Smooth muscle cell (in vitro differentiated cells): ENCODE results near the gene APOBEC3B. TPM values are rescaled to one million over a fixed set of nuclear protein-coding genes. Genes with fewer than 3 reads are reported as not detected.

ENCODE experiments used
- DNase-seq: peaks from one replicate; lab custom pipeline; 2025; ENCODE audit not compliant: unreplicated experiment; lab: John Stamatoyannopoulos, UW
- H2AFZ ChIP-seq: fragments of 200-600 bp; sonication (generic); 2 replicates; pipeline ENCODE4 v1.6.0; 2016; ENCODE audit warnings: antibody characterized with exemption, low read depth, mild to moderate bottlenecking
- H3F3A ChIP-seq: fragments of 200-600 bp; sonication (generic); 2 replicates; pipeline ENCODE4 v1.6.0; 2017; ENCODE audit warnings: antibody characterized with exemption, low read depth
- H3K27ac ChIP-seq: fragments of 200-600 bp; sonication (generic); 2 replicates; pipeline ENCODE4 v1.5.1; 2016; ENCODE audit warnings: low read depth, mild to moderate bottlenecking
- H3K27me3 ChIP-seq: fragments of 200-600 bp; sonication (generic); 2 replicates; pipeline ENCODE4 v1.6.1; 2016; ENCODE audit warnings: low read depth, mild to moderate bottlenecking
- H3K36me3 ChIP-seq: fragments of 200-600 bp; sonication (generic); 2 replicates; pipeline ENCODE4 v1.5.1; 2016; ENCODE audit warnings: low read depth
- H3K4me1 ChIP-seq: fragments of 200-600 bp; sonication (generic); 2 replicates; pipeline ENCODE4 v1.5.1; 2016; ENCODE audit warnings: low read depth
- H3K4me2 ChIP-seq: fragments of 200-600 bp; sonication (generic); 2 replicates; pipeline ENCODE4 v1.6.0; 2016; ENCODE audit warnings: mild to moderate bottlenecking
- H3K4me3 ChIP-seq: fragments of 200-600 bp; sonication (generic); 2 replicates; pipeline ENCODE4 v1.5.1; 2016; ENCODE audit warnings: mild to moderate bottlenecking
- H3K79me2 ChIP-seq: fragments of 200-600 bp; sonication (generic); 2 replicates; pipeline ENCODE4 v1.6.0; 2016; ENCODE audit warnings: low read depth, mild to moderate bottlenecking
- H3K9ac ChIP-seq: fragments of 200-600 bp; sonication (generic); 2 replicates; pipeline ENCODE4 v1.6.0; 2016; ENCODE audit warnings: low read depth
- H3K9me3 ChIP-seq: fragments of 200-600 bp; sonication (generic); replicated peaks from 2 replicates; pipeline ENCODE4 v1.5.1; 2016; ENCODE audit warnings: low read depth
- H4K20me1 ChIP-seq: fragments of 200-600 bp; sonication (generic); 2 replicates; pipeline ENCODE4 v1.6.0; 2016; ENCODE audit warnings: low read depth
- WGBS: methylation state at CpG from one replicate; pipeline ENCODE4 v1.1.7; 2016; ENCODE audit warnings: low lambda C conversion rate; 5-methylcytosine and 5-hydroxymethylcytosine counted together
- polyA plus RNA-seq: library from polyadenylated mRNA; unstranded; fragments of >200 nt; fragmentation: Nextera tagmentation; extraction: Ambion mirVana; gene quantifications from 2 replicates; pipeline ENCODE4 v1.2.1, GENCODE V29; 2016
- total RNA-seq: library from RNA; depleted of rRNA; stranded (reverse); fragments of >200 nt; gene quantifications from 2 replicates; pipeline ENCODE4 v1.2.3, GENCODE V29; 2014
- TF ChIP-seq, protein P1 (sequence below): fragments of 200-600 bp; sonication (generic); IDR thresholded peaks from 2 replicates; pipeline ENCODE4 v1.5.1; 2017; ENCODE audit warnings: borderline replicate concordance, mild to moderate bottlenecking, antibody characterized with exemption; ENCODE audit not compliant: insufficient read depth, poor library complexity, severe bottlenecking

The APOBEC3B gene
- total and polyA plus RNA-seq, 2 experiments from 2014 or later = 0.58 to 5.6 TPM

DNA sequence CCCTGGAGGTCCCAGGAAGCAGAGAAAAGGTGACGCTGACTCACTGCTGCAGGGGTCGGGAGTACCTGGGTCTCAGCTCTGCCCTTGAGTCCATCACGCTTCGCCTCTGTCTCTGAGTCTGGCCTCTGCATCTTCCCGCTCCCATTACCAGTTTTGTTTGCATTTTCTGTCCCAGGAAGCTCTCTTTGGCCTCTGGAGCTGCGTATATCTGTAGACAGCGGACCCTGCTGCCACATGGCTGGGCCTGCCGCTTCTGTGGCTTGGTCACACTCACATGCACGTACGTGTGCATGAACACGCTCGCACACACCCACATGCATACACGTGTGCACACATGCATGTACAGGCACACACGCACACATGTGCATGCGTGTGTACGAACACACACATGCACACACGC is 45.6 kb upstream of the APOBEC3B start:
- TF ChIP-seq, protein P1, sequence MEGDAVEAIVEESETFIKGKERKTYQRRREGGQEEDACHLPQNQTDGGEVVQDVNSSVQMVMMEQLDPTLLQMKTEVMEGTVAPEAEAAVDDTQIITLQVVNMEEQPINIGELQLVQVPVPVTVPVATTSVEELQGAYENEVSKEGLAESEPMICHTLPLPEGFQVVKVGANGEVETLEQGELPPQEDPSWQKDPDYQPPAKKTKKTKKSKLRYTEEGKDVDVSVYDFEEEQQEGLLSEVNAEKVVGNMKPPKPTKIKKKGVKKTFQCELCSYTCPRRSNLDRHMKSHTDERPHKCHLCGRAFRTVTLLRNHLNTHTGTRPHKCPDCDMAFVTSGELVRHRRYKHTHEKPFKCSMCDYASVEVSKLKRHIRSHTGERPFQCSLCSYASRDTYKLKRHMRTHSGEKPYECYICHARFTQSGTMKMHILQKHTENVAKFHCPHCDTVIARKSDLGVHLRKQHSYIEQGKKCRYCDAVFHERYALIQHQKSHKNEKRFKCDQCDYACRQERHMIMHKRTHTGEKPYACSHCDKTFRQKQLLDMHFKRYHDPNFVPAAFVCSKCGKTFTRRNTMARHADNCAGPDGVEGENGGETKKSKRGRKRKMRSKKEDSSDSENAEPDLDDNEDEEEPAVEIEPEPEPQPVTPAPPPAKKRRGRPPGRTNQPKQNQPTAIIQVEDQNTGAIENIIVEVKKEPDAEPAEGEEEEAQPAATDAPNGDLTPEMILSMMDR = no peak
- DNase-seq = no peak
- H3K79me2 ChIP-seq = no peaks in the 10 kb centered on the region
- H3K4me1 ChIP-seq = no peaks in the 10 kb centered on the region
- no peaks in the 10 kb centered on the region for H3K9me3 ChIP-seq
- H3K36me3 ChIP-seq = no peaks in the 10 kb centered on the region
- H2AFZ ChIP-seq = no peak overlapping the region
- no peaks in the 10 kb centered on the region for H3K27me3 ChIP-seq
- WGBS = 87% methylated on average over 16 of the region's 17 CpGs
- no peak overlapping the region for H3K9ac ChIP-seq
- H3K4me2 ChIP-seq = no peak overlapping the region
- no peaks in the 10 kb centered on the region for H3F3A ChIP-seq
- no peak overlapping the region for H3K27ac ChIP-seq
- H4K20me1 ChIP-seq = no peaks in the 10 kb centered on the region
- no peak overlapping the region for H3K4me3 ChIP-seq

DNA sequence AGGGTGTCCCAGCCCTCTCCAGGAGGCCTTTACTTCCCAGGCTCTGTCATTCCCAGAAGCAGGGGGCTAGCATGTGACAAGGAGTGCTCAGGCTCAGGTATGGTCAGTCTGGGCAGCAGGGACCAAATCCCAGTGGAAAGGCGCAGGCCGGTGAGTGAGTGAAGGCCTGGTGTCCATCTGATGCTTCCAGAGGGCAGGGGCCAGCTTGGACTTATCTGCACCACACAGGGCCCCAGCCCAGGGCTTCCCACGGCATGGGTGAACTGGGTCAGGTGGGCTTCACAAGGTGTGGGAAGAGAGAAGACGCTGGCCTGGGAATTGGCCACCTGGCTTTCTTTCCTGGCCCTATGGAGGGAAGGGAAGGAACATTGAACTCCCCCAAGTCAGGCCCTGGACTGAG is 45.1 kb upstream of the APOBEC3B start:
- Histone ChIP-seq H3F3A (no peaks in the 10 kb centered on the region), H4K20me1 (no peaks in the 10 kb centered on the region), H2AFZ (no peak overlapping the region), H3K4me3 (no peak overlapping the region), H3K27me3 (no peaks in the 10 kb centered on the region), H3K36me3 (no peaks in the 10 kb centered on the region), H3K9ac (no peak overlapping the region), H3K4me2 (no peak overlapping the region), H3K9me3 (no peaks in the 10 kb centered on the region), H3K4me1 (no peaks in the 10 kb centered on the region), H3K79me2 (no peaks in the 10 kb centered on the region), H3K27ac (no peak overlapping the region)
- no peak for DNase-seq
- whole genome bisulfite sequencing = 93% methylated on average over 4 of the region's 4 CpGs
- TF ChIP-seq, protein P1 = no peak

DNA sequence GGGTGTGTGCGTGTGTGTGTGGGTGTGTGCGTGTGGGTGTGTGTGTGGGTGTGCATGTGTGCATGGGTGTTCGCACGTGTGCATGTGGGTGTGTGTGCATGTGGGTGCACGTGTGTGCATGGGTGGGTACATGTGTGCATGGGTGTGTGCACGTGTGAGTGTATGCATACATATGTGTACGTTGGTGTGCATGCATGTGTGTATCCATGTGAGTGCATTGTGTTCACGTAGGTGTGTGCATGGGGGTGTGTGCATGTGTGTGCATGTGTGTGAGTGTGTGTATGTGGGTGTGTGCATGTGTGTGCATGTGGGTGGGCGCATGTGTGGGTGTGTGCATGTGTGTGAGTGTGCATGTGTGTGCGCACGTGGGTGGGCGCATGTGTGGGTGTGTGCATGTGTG is 44.6 kb upstream of the APOBEC3B start:
- WGBS = 94% methylated on average over 12 of the region's 12 CpGs
- Histone ChIP-seq H3K4me2 (no peak overlapping the region), H4K20me1 (no peaks in the 10 kb centered on the region), H2AFZ (no peak overlapping the region), H3K4me1 (no peaks in the 10 kb centered on the region), H3K9ac (no peak overlapping the region), H3K27me3 (no peaks in the 10 kb centered on the region), H3K36me3 (no peaks in the 10 kb centered on the region), H3K9me3 (no peaks in the 10 kb centered on the region), H3K79me2 (no peaks in the 10 kb centered on the region), H3K27ac (no peak overlapping the region), H3F3A (no peaks in the 10 kb centered on the region), H3K4me3 (no peak overlapping the region)
- TF ChIP-seq, protein P1 = no peak
- no peak for DNase-seq

DNA sequence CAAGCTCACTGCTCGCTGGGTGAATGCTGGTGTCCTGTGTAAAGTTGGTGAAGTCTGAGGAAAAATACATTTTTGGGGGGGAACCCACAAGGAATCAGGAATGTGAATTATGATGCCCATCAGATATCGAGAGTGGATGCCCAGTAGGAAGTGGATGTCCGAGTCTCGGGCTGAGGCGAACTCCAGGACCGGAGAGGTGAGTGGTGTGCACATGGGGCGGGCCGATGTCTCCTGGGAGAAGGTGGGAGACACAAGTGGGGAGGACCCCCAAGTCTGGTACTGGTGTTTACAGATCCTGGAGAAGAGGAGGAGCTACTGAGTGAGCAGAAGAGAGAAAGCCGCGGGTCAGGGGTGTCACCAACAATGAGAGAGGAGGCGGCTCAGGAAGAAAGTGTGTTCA is 43.9 kb upstream of the APOBEC3B start:
- H3K4me2 ChIP-seq = no peak overlapping the region
- no peaks in the 10 kb centered on the region for H3K36me3 ChIP-seq
- H3F3A ChIP-seq = no peaks in the 10 kb centered on the region
- WGBS = 92% methylated on average over 11 of the region's 11 CpGs
- TF ChIP-seq, protein P1 = no peak
- H3K4me1 ChIP-seq = no peaks in the 10 kb centered on the region
- H3K9ac ChIP-seq = no peak overlapping the region
- H3K4me3 ChIP-seq = no peak overlapping the region
- H2AFZ ChIP-seq = no peak overlapping the region
- H3K27me3 ChIP-seq = no peaks in the 10 kb centered on the region
- DNase-seq = no peak
- no peaks in the 10 kb centered on the region for H4K20me1 ChIP-seq
- H3K27ac ChIP-seq = no peak overlapping the region
- no peaks in the 10 kb centered on the region for H3K79me2 ChIP-seq
- H3K9me3 ChIP-seq = no peaks in the 10 kb centered on the region
